Gastrocnemius medialis (tissue), 4 donors: ENCODE data around the gene SELENOO. TPM values are rescaled to one million over a fixed set of nuclear protein-coding genes. Genes with fewer than 3 reads are reported as not detected.

Source experiments
- ATAC-seq, 2 donors: fragments of 150-250 bp; one replicate each; pipeline ENCODE4 v1.9.1; 2016
- DNase-seq, 2 donors: peaks; one replicate each; pipeline ENCODE4 v3.0.0-alpha.2; 2019
- H3K27ac ChIP-seq, 4 donors: fragments of 200-600 bp; sonication (generic); 1 replicate in 1 of 4; 2 replicates in 3 of 4; pipeline ENCODE4 v1.5.1; 2016 to 2018; ENCODE audit warnings: mild to moderate bottlenecking in 2 of 4, moderate library complexity in 1 of 4
- H3K27me3 ChIP-seq, 3 donors: fragments of 200-600 bp; sonication (generic) in 2 of 3; 1 replicate in 1 of 3; 2 replicates in 2 of 3; pipeline versions ENCODE4 v1.5.1 to v1.6.0; 2016 to 2019; ENCODE audit warnings: mild to moderate bottlenecking in 1 of 3, moderate library complexity in 1 of 3
- H3K36me3 ChIP-seq, 2 donors: fragments of 200-600 bp; sonication (generic) in 1 of 2; one replicate each; pipeline ENCODE4 v1.5.1; 2017 to 2018
- H3K4me1 ChIP-seq, 2 donors: fragments of 200-600 bp; sonication (generic) in 1 of 2; one replicate each; pipeline ENCODE4 v1.5.1; 2016 to 2017; ENCODE audit warnings: mild to moderate bottlenecking in 2 of 2
- H3K4me3 ChIP-seq, 4 donors: fragments of 200-600 bp; sonication (generic) in 3 of 4; 1 replicate in 1 of 4; 2 replicates in 3 of 4; pipeline ENCODE4 v1.5.1; 2016 to 2019; ENCODE audit warnings: mild to moderate bottlenecking in 2 of 4
- H3K9me3 ChIP-seq, 3 donors: fragments of 200-600 bp; sonication (generic) in 2 of 3; 1 replicate in 1 of 3; 2 replicates in 2 of 3; pipeline ENCODE4 v1.5.1; 2016 to 2019
- CTCF ChIP-seq, 5 experiments: fragments of 450-650 bp in 3 of 5; fragments of 200-600 bp in 2 of 5; sonication (generic) in 2 of 5; IDR thresholded peaks in 4 of 5; conservative IDR thresholded peaks in 1 of 5; 1 replicate in 4 of 5; 2 replicates in 1 of 5; pipeline ENCODE4 v1.5.1; 2016 to 2019; ENCODE audit warnings: antibody characterized with exemption in 5 of 5, mild to moderate bottlenecking in 3 of 5, moderate library complexity in 3 of 5
- POLR2A ChIP-seq, 2 donors: fragments of 450-650 bp; IDR thresholded peaks; one replicate each; pipeline ENCODE4 v1.6.1; 2017; ENCODE audit warnings: antibody characterized with exemption in 2 of 2, mild to moderate bottlenecking in 2 of 2, moderate library complexity in 2 of 2
- in situ Hi-C, 4 donors: fragments of 200-750 bp; cut with MboI; loops; one replicate each; pipeline versions ENCODE4 v1.15.0 to v1.8.0; 2017; ENCODE audit warnings: low sequenced_read_pairs in 4 of 4
- intact Hi-C: fragments of 100-400 bp; cut with DNase I; formaldehyde crosslinking; loops from one replicate; pipeline ENCODE4 v1.15.1; 2023; ENCODE audit warnings: low total_unique reads
- total RNA-seq, 4 donors: library from RNA; depleted of rRNA; stranded (reverse); fragments of >200 nt; gene quantifications; one replicate each; pipeline versions ENCODE4 v1.1.0 to v1.2.3, GENCODE V29; 2016

SELENOO gene
- total RNA-seq, 4 donors from 2014 or later: 26.4 to 54.9 (median 34.0) TPM

- TF ChIP-seq POLR2A (IDR thresholded peaks at IDR 0.05): no peak
- TF ChIP-seq CTCF (IDR thresholded peaks at IDR 0.05 in 4 of 5, conservative IDR thresholded peaks at IDR 0.05 in 1 of 5): no peak
- intact Hi-C loops (no loop called here), in situ Hi-C loops (no loop called here)
- peak overlapping the region; percentile 74 to 98 (median 81) for H3K4me3 ChIP-seq
- H3K36me3 ChIP-seq: peaks cover 0 to 23% of the 10 kb centered on the region in 2 donors
- ATAC-seq (no peak), DNase-seq (no peak)
- no peaks in the 10 kb centered on the region for H3K27me3 ChIP-seq
- peak overlapping the region; percentile 88 to 98 (median 90) for H3K27ac ChIP-seq
- peaks cover 42% of the 10 kb centered on the region in 2 donors for H3K4me1 ChIP-seq
- H3K9me3 ChIP-seq: no peaks in the 10 kb centered on the region
Observed at GRCh38 chr22:50242406-50242949, 41.7 kb downstream of the SELENOO start.

GRCh38 chr22:50243685-50244419, 43.0 kb downstream of the SELENOO start:
- in situ Hi-C loops (no loop called here), intact Hi-C loops (loop anchor here (1.0 to 2.0 kb wide), 2 partner anchors 14 to 27 kb away; partner anchors contain the start of gene MAPK11)
- Histone ChIP-seq H3K4me3 (peak overlapping the region; percentile 74 to 98 (median 81)), H3K27me3 (no peaks in the 10 kb centered on the region), H3K4me1 (peaks cover 42% of the 10 kb centered on the region in 2 donors), H3K9me3 (no peaks in the 10 kb centered on the region), H3K27ac (peak overlapping the region; percentile 88 to 98 (median 90)), H3K36me3 (peaks cover 0 to 20% of the 10 kb centered on the region in 2 donors)
- DNase-seq (no peak), ATAC-seq (peak; percentile 4 to 5)
- TF ChIP-seq POLR2A (IDR thresholded peaks at IDR 0.05) (no peak), CTCF (IDR thresholded peaks at IDR 0.05 in 4 of 5, conservative IDR thresholded peaks at IDR 0.05 in 1 of 5) (no peak)

- peaks cover 0 to 12% of the 10 kb centered on the region in 2 donors for H3K36me3 ChIP-seq
- H3K27ac ChIP-seq: peak within 1 kb of the TSS; percentile 88 to 98 (median 90)
- ATAC-seq (peak; percentile 79 to 80), DNase-seq (peak; percentile 84 to 90)
- in situ Hi-C loops (no loop called here), intact Hi-C loops (loop anchor here (1.0 to 2.0 kb wide), 2 partner anchors 14 to 26 kb away; partner anchors contain the start of gene MAPK11)
- TF ChIP-seq POLR2A (IDR thresholded peaks at IDR 0.05) (peak; percentile 70 to 81), CTCF (IDR thresholded peaks at IDR 0.05 in 4 of 5, conservative IDR thresholded peaks at IDR 0.05 in 1 of 5) (peak; percentile 24 to 43 (median 37))
- peaks cover 43 to 46% of the 10 kb centered on the region in 2 donors for H3K4me1 ChIP-seq
- H3K4me3 ChIP-seq: peak within 1 kb of the TSS; percentile 74 to 98 (median 81)
- H3K9me3 ChIP-seq: no peaks in the 10 kb centered on the region
- H3K27me3 ChIP-seq: no peaks in the 10 kb centered on the region
Observed at GRCh38 chr22:50244420-50245213, 43.8 kb downstream of the SELENOO start, which contains the start of gene TUBGCP6. TSS of gene TUBGCP6 (minus strand) at chr22:50245023. CDS start at chr22:50244459, 564 bp downstream.

GRCh38 chr22:50245214-50246072, 44.6 kb downstream of the SELENOO start:
- Histone ChIP-seq H3K4me1 (peaks cover 51 to 54% of the 10 kb centered on the region in 2 donors), H3K27ac (peak overlapping the region; percentile 88 to 98 (median 90)), H3K27me3 (no peaks in the 10 kb centered on the region), H3K4me3 (peak overlapping the region; percentile 74 to 98 (median 81)), H3K36me3 (peaks cover 0 to 7% of the 10 kb centered on the region in 2 donors), H3K9me3 (no peaks in the 10 kb centered on the region)
- in situ Hi-C loops: no loop called here
- no peak for TF ChIP-seq POLR2A (IDR thresholded peaks at IDR 0.05)
- ATAC-seq (peak; percentile 9 to 16), DNase-seq (no peak)
- intact Hi-C loops: loop anchor here (2.0 kb wide), 1 partner anchor 25 kb away; the partner anchor contains the start of gene MAPK11
